Ramos (cell line): Measurements from ENCODE around the gene CAMKMT.
"Not testable (repeated sequence)": the region's sequence is repeated elsewhere in the genome, so short reads cannot be mapped to it uniquely, and the experiment has no call there.

Experiments used
- in situ Hi-C: fragments of 300-500 bp; cut with MboI; formaldehyde crosslinking; loops from one replicate; pipeline ENCODE4 v1.14.3; 2022; ENCODE audit warnings: low sequenced_read_pairs; ENCODE audit not compliant: unreplicated experiment

The CAMKMT gene

GRCh38 chr2:44579115-44579836 lies 217.5 kb downstream of the CAMKMT start:
- in situ Hi-C loops, result no loop called here

- in situ Hi-C loops, result no loop called here
Observed at GRCh38 chr2:44579837-44580230, 218.1 kb downstream of the CAMKMT start.

GRCh38 chr2:44580875-44581515 lies 219.2 kb downstream of the CAMKMT start:
- in situ Hi-C loops, result no loop called here

- in situ Hi-C loops, result no loop called here
Observed at GRCh38 chr2:44582363-44583008, 220.7 kb downstream of the CAMKMT start.

GRCh38 chr2:44595615-44596014 lies 233.9 kb downstream of the CAMKMT start:
- in situ Hi-C loops, result not testable (repeated sequence)

- in situ Hi-C loops, result no loop called here
Observed at GRCh38 chr2:44596537-44597320, 235.0 kb downstream of the CAMKMT start.

- in situ Hi-C loops, result no loop called here
Observed at GRCh38 chr2:44598330-44599119, 236.8 kb downstream of the CAMKMT start.

- in situ Hi-C loops, result no loop called here
Observed at GRCh38 chr2:44599130-44599529, 237.4 kb downstream of the CAMKMT start.

- in situ Hi-C loops, result no loop called here
Observed at GRCh38 chr2:44602446-44602845, 240.7 kb downstream of the CAMKMT start.

- in situ Hi-C loops, result no loop called here
Observed at GRCh38 chr2:44605511-44605910, 243.8 kb downstream of the CAMKMT start.

- in situ Hi-C loops, result no loop called here
Observed at GRCh38 chr2:44612276-44612675, 250.5 kb downstream of the CAMKMT start.

GRCh38 chr2:44614940-44615339 lies 253.2 kb downstream of the CAMKMT start:
- in situ Hi-C loops, result no loop called here

GRCh38 chr2:44615950-44616518 lies 254.3 kb downstream of the CAMKMT start:
- in situ Hi-C loops, result no loop called here

- in situ Hi-C loops, result no loop called here
Observed at GRCh38 chr2:44616667-44617155, 255.0 kb downstream of the CAMKMT start.

GRCh38 chr2:44618251-44619023 lies 256.7 kb downstream of the CAMKMT start:
- in situ Hi-C loops, result no loop called here

- in situ Hi-C loops, result no loop called here
Observed at GRCh38 chr2:44620189-44620990, 258.6 kb downstream of the CAMKMT start.

- in situ Hi-C loops, result no loop called here
Observed at GRCh38 chr2:44623622-44624351, 262.0 kb downstream of the CAMKMT start.
